H9 (cell line): ENCODE data around the gene POLL. TPM values are rescaled to one million over a fixed set of nuclear protein-coding genes. Genes with fewer than 3 reads are reported as not detected.

Experiments
- DNase-seq: peaks from one replicate; pipeline ENCODE4 v3.0.0-alpha.2; 2017
- H2AFZ ChIP-seq: one replicate; pipeline ENCODE4 v1.6.1; 2013; ENCODE audit warnings: mild to moderate bottlenecking, low read length, control low read depth, moderate library complexity
- H2AK5ac ChIP-seq: 2 replicates; pipeline ENCODE4 v1.6.1; 2013; ENCODE audit warnings: low read length, control low read depth, mixed read lengths; ENCODE audit not compliant: insufficient read length
- H2BK120ac ChIP-seq: one replicate; pipeline ENCODE4 v1.6.1; 2013; ENCODE audit warnings: low read depth, mild to moderate bottlenecking, low read length, control low read depth, inconsistent platforms; ENCODE audit not compliant: poor library complexity, severe bottlenecking
- H2BK12ac ChIP-seq: 2 replicates; pipeline ENCODE4 v1.6.1; 2013; ENCODE audit warnings: low read length, control low read depth, mixed read lengths, low read depth; ENCODE audit not compliant: insufficient read length
- H2BK15ac ChIP-seq: 2 replicates; pipeline ENCODE4 v1.6.1; 2013; ENCODE audit warnings: low read depth, low read length, control low read depth
- H2BK20ac ChIP-seq: one replicate; pipeline ENCODE4 v1.6.1; 2013; ENCODE audit warnings: low read depth, mild to moderate bottlenecking, low read length, control low read depth, inconsistent platforms; ENCODE audit not compliant: poor library complexity, severe bottlenecking
- H2BK5ac ChIP-seq: 2 replicates; pipeline ENCODE4 v1.6.1; 2013; ENCODE audit warnings: low read length, control low read depth, mixed read lengths; ENCODE audit not compliant: insufficient read length
- H3K14ac ChIP-seq: 2 replicates; pipeline ENCODE4 v1.6.1; 2013; ENCODE audit warnings: low read length, control low read depth; ENCODE audit not compliant: insufficient read depth
- H3K18ac ChIP-seq: 2 replicates; pipeline ENCODE4 v1.6.1; 2013; ENCODE audit warnings: low read depth, mild to moderate bottlenecking, mixed read lengths, low read length, control low read depth; ENCODE audit not compliant: insufficient read length
- H3K23ac ChIP-seq: 2 replicates; pipeline ENCODE4 v1.6.1; 2013; ENCODE audit warnings: low read length, control low read depth, mixed read lengths, low read depth; ENCODE audit not compliant: insufficient read length
- H3K23me2 ChIP-seq: 2 replicates; pipeline ENCODE4 v1.6.1; 2013; ENCODE audit warnings: low read depth, mild to moderate bottlenecking, mixed read lengths, low read length, control low read depth; ENCODE audit not compliant: insufficient read length, poor library complexity, severe bottlenecking
- H3K27ac ChIP-seq: 2 replicates; pipeline ENCODE4 v1.5.1; 2013; ENCODE audit warnings: low read length, control low read depth, mixed read lengths, low read depth; ENCODE audit not compliant: insufficient read length
- H3K27me3 ChIP-seq: 2 replicates; pipeline ENCODE4 v1.6.1; 2013; ENCODE audit warnings: low read length, control low read depth, inconsistent platforms; ENCODE audit not compliant: insufficient read depth
- H3K4ac ChIP-seq: 2 replicates; pipeline ENCODE4 v1.6.1; 2013; ENCODE audit warnings: low read depth, mild to moderate bottlenecking, control low read depth, inconsistent platforms, low read length, moderate library complexity
- H3K4me1 ChIP-seq: 2 replicates; pipeline ENCODE4 v1.6.1; 2013; ENCODE audit warnings: low read length, control low read depth, inconsistent platforms; ENCODE audit not compliant: insufficient read depth
- H3K4me2 ChIP-seq: 2 replicates; pipeline ENCODE4 v1.6.1; 2013; ENCODE audit warnings: low read length, control low read depth, mixed read lengths; ENCODE audit not compliant: insufficient read length, insufficient read depth
- H3K56ac ChIP-seq: 2 replicates; pipeline ENCODE4 v1.6.1; 2013; ENCODE audit warnings: low read depth, mild to moderate bottlenecking, mixed read lengths, low read length, control low read depth; ENCODE audit not compliant: insufficient read length
- H3K79me1 ChIP-seq: 2 replicates; pipeline ENCODE4 v1.6.1; 2013; ENCODE audit warnings: low read depth, mild to moderate bottlenecking, moderate library complexity, low read length, control low read depth, inconsistent platforms; ENCODE audit not compliant: insufficient read depth, poor library complexity, severe bottlenecking
- H3K79me2 ChIP-seq: 2 replicates; pipeline ENCODE4 v1.6.1; 2013; ENCODE audit warnings: low read length, control low read depth, inconsistent platforms; ENCODE audit not compliant: insufficient read depth
- H3K9ac ChIP-seq: 2 replicates; pipeline ENCODE4 v1.6.1; 2013; ENCODE audit warnings: low read length, control low read depth, mixed read lengths; ENCODE audit not compliant: insufficient read length; ENCODE audit errors: extremely low read depth
- H3K9me3 ChIP-seq: one replicate; pipeline ENCODE4 v1.6.1; 2013; ENCODE audit warnings: low read depth, low read length, inconsistent platforms; ENCODE audit not compliant: control insufficient read depth
- H3T11ph ChIP-seq: one replicate; pipeline ENCODE4 v1.6.1; 2013; ENCODE audit warnings: mild to moderate bottlenecking, low read length, control low read depth, inconsistent platforms
- H4K20me1 ChIP-seq: one replicate; pipeline ENCODE4 v1.6.1; 2013; ENCODE audit not compliant: control insufficient read depth, insufficient read length, insufficient read depth
- H4K5ac ChIP-seq: 2 replicates; pipeline ENCODE4 v1.6.1; 2013; ENCODE audit warnings: low read depth, mild to moderate bottlenecking, mixed read lengths, low read length, control low read depth; ENCODE audit not compliant: insufficient read length
- H4K8ac ChIP-seq: replicated peaks from 2 replicates; pipeline ENCODE4 v1.6.1; 2013; ENCODE audit warnings: low read length, control low read depth, mixed read lengths, low read depth; ENCODE audit not compliant: insufficient read length
- H4K91ac ChIP-seq: 2 replicates; pipeline ENCODE4 v1.6.1; 2013; ENCODE audit warnings: low read depth, mild to moderate bottlenecking, moderate library complexity, mixed read lengths, low read length, control low read depth; ENCODE audit not compliant: insufficient read length
- H3K27ac Mint-ChIP-seq, 3 experiments: 2 replicates in 2 of 3; 3 replicates in 1 of 3; pipeline ENCODE4 v1.8.0; 2020 to 2021; ENCODE audit warnings: mixed read lengths in 3 of 3, mild to moderate bottlenecking in 1 of 3, moderate library complexity in 1 of 3
- H3K27me3 Mint-ChIP-seq: 2 replicates; pipeline ENCODE4 v1.8.0; 2021; ENCODE audit warnings: low read depth, mild to moderate bottlenecking, moderate library complexity, mixed read lengths
- H3K36me3 Mint-ChIP-seq, 3 experiments: 2 replicates in 2 of 3; 3 replicates in 1 of 3; pipeline ENCODE4 v1.8.0; 2020 to 2021; ENCODE audit warnings: low read depth in 3 of 3, mixed read lengths in 3 of 3; ENCODE audit not compliant: insufficient read depth in 1 of 3
- H3K4me1 Mint-ChIP-seq, 2 experiments: 2 replicates each; pipeline ENCODE4 v1.8.0; 2020; ENCODE audit warnings: mixed read lengths in 2 of 2
- H3K4me3 Mint-ChIP-seq, 2 experiments: 2 replicates in 1 of 2; 3 replicates in 1 of 2; pipeline ENCODE4 v1.8.0; 2020 to 2021; ENCODE audit warnings: mild to moderate bottlenecking in 2 of 2, mixed read lengths in 2 of 2, moderate library complexity in 1 of 2
- H3K9me3 Mint-ChIP-seq, 2 experiments: 2 replicates in 1 of 2; 3 replicates in 1 of 2; pipeline ENCODE4 v1.8.0; 2020; ENCODE audit warnings: mild to moderate bottlenecking in 2 of 2, mixed read lengths in 2 of 2, moderate library complexity in 1 of 2
- WGBS: extraction: QIAGEN DNeasy Blood & Tissue Kit; methylation state at CpG from one replicate; pipeline ENCODE4 v1.1.7; 2013; ENCODE audit warnings: missing lambda C conversion rate, low lambda C conversion rate, mixed read lengths; ENCODE audit not compliant: insufficient read length; ENCODE audit errors: extremely low coverage; 5-methylcytosine and 5-hydroxymethylcytosine counted together
- total RNA-seq: library from RNA; stranded (reverse); gene quantifications from 2 replicates; pipeline ENCODE4 v1.2.1, GENCODE V29; 2021
- TF ChIP-seq, protein P1 (sequence below): fragments of 200-600 bp; sonication (generic); conservative IDR thresholded peaks from 3 replicates; pipeline ENCODE4 v1.8.0; 2021; ENCODE audit warnings: antibody characterized with exemption, mild to moderate bottlenecking

POLL gene
- total RNA-seq, 1 experiment from 2014 or later, result 30.8 TPM

DNA sequence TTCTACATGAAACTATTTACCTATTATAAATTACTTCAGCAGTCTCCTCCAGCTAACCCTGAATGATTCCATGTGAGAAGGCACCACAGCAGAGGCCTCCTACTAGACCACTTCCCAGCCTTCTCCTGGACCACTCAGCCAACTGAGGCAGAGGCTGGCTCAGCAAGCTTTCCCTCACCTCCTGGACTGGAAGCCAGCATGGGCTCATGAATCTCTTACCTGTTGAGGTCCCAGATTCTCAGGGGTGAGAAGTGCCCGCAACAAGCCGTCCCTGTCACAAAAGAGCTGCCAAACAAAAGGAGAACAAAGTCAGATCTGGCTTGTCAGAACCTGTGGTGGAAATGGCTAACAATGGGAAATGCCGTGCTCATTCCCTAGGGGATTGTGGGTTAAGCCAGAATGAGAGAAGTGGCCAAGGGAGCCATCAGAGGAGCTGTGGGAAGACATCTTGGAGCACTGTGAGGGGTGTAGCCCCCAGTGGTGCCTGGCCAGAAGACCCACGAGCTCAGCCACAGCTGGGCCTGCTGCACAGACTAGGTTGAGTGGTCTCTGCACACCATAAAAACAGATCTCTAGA is 36.6 kb upstream of the POLL start:
- H2BK12ac ChIP-seq, result no peak overlapping the region
- H3K14ac ChIP-seq, result no peak overlapping the region
- no peaks in the 10 kb centered on the region for H3K9me3 Mint-ChIP-seq
- H2AFZ ChIP-seq, result no peak overlapping the region
- H4K5ac ChIP-seq, result no peak overlapping the region
- H3T11ph ChIP-seq, result no peak overlapping the region
- TF ChIP-seq, protein P1, sequence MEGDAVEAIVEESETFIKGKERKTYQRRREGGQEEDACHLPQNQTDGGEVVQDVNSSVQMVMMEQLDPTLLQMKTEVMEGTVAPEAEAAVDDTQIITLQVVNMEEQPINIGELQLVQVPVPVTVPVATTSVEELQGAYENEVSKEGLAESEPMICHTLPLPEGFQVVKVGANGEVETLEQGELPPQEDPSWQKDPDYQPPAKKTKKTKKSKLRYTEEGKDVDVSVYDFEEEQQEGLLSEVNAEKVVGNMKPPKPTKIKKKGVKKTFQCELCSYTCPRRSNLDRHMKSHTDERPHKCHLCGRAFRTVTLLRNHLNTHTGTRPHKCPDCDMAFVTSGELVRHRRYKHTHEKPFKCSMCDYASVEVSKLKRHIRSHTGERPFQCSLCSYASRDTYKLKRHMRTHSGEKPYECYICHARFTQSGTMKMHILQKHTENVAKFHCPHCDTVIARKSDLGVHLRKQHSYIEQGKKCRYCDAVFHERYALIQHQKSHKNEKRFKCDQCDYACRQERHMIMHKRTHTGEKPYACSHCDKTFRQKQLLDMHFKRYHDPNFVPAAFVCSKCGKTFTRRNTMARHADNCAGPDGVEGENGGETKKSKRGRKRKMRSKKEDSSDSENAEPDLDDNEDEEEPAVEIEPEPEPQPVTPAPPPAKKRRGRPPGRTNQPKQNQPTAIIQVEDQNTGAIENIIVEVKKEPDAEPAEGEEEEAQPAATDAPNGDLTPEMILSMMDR, result no peak
- H3K23me2 ChIP-seq, result no peaks in the 10 kb centered on the region
- no CpG with 5 or more reads among the region's 4 CpGs for WGBS
- H3K79me2 ChIP-seq, result no peaks in the 10 kb centered on the region
- H3K27me3 Mint-ChIP-seq, result no peaks in the 10 kb centered on the region
- no peak overlapping the region for H2BK5ac ChIP-seq
- H3K4ac ChIP-seq, result no peak overlapping the region
- peaks cover 6 to 8% of the 10 kb centered on the region in 2 experiments for H3K4me1 Mint-ChIP-seq
- no peak overlapping the region for H3K4me2 ChIP-seq
- H3K9me3 ChIP-seq, result no peaks in the 10 kb centered on the region
- no peak overlapping the region for H2BK15ac ChIP-seq
- H3K27me3 ChIP-seq, result no peaks in the 10 kb centered on the region
- H2BK120ac ChIP-seq, result no peak overlapping the region
- H3K9ac ChIP-seq, result no peak overlapping the region
- no peak overlapping the region for H3K23ac ChIP-seq
- H3K79me1 ChIP-seq, result no peaks in the 10 kb centered on the region
- H2BK20ac ChIP-seq, result no peak overlapping the region
- H4K20me1 ChIP-seq, result no peaks in the 10 kb centered on the region
- H4K8ac ChIP-seq, result no peak overlapping the region
- DNase-seq, result no peak
- H3K18ac ChIP-seq, result no peak overlapping the region
- H3K27ac Mint-ChIP-seq, result peak overlapping the region in 1 of 3 experiments; percentile 54; a peak in 3 of 7 replicates
- no peak overlapping the region for H3K4me3 Mint-ChIP-seq
- no peak overlapping the region for H3K56ac ChIP-seq
- peaks cover 6 to 28% (median 11%) of the 10 kb centered on the region in 3 experiments; a peak in 6 of 7 replicates for H3K36me3 Mint-ChIP-seq
- H4K91ac ChIP-seq, result no peak overlapping the region
- no peak overlapping the region for H3K27ac ChIP-seq
- no peaks in the 10 kb centered on the region for H3K4me1 ChIP-seq
- no peak overlapping the region for H2AK5ac ChIP-seq
